ENCODE results near the gene SBF1.
"Not testable (repeated sequence)": the region's sequence is repeated elsewhere in the genome, so short reads cannot be mapped to it uniquely, and the experiment has no call there.

The SBF1 gene

DNA sequence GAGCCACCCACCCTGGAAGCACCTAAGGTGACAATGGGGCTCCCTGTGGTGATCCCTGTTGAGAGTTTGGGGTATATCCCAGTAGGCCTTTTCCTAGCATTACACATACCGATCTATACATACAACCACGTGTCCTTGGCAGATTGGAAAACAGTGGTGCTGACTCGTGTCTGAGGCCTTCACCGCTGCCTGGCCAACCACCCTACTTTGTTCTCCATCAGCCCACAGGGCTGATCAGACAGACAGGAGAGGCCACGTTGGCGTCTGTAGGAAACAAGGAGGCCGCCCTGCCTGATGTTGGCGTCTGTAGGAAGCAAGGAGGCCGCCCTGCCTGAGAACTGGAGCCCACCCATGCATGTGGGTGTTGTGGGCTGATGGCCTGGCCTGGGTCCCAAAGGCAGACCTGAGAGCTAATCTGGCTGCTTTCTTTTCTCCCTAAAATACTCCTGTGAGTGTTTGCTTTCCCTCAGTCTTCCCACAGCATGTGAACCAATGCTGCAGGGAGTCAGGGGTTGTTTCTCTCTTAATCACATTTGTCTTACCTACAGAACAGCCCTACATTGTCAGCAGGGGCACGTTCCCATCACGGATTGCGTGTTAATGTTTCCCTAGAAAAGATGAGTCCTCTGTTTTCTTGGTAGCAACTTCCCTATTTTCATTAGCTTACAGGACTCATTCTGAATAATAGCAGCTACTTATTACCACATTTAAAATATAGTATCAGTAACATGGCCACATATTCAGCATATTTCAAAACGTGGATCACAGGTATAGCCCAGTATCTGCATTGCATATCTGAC is 57.2 kb downstream of the SBF1 start:
- peaks cover 5% of the 10 kb centered on the region for H3K4me1 ChIP-seq (ENCODE audit: control insufficient read depth, insufficient read depth, low read length, poor library complexity, severe bottlenecking)
- 92 to 95% methylated on average over 12 of the region's 13 CpGs for WGBS, 2 experiments (ENCODE audit: insufficient coverage in 2 of 2)
- no peaks in the 10 kb centered on the region for H3K9me3 ChIP-seq (ENCODE audit: control insufficient read depth, low read length)
- H3K27ac ChIP-seq (ENCODE audit: low read depth, low read length, severe bottlenecking): no peak overlapping the region
- no peak overlapping the region for H3K4me3 ChIP-seq (ENCODE audit: extremely low read depth, insufficient read depth, low read length, poor library complexity, severe bottlenecking)
- H3K36me3 ChIP-seq (ENCODE audit: control insufficient read depth, insufficient read depth, low read length): peaks cover 87% of the 10 kb centered on the region

DNA sequence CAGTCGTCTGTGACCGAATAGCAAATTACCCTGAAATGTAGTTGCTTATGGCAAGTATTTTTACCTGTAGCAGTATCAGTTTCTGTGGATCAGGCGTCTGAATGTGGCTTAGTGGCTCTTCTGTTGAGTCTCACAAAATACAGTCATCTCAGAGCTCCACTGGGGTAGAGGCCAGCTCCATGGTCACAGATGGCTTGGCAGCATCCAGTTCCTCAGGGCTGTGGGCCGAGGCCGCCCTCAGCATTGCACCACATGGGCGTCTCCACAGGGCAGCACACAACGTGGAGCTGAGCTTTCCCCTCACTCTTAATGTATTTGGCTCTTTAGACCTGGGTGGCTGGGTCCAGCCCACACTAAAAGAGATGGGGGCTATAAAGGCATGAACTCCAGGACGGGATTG is 57.8 kb downstream of the SBF1 start:
- peaks cover 84% of the 10 kb centered on the region for H3K36me3 ChIP-seq (ENCODE audit: control insufficient read depth, insufficient read depth, low read length)

GRCh38 chr22:50415426-50415825 is 59.4 kb downstream of the SBF1 start:
- 93 to 99% methylated on average over 12 of the region's 12 CpGs for WGBS, 2 experiments (ENCODE audit: insufficient coverage in 2 of 2)
- H3K9me3 ChIP-seq (ENCODE audit: control insufficient read depth, low read length): no peaks in the 10 kb centered on the region
- no peak overlapping the region for H3K27ac ChIP-seq (ENCODE audit: low read depth, low read length, severe bottlenecking)

More for the DNA sequence above, 57.8 kb downstream of the SBF1 start:
- Histone ChIP-seq H3K4me1 (ENCODE audit: control insufficient read depth, insufficient read depth, low read length, poor library complexity, severe bottlenecking) (peaks cover 5% of the 10 kb centered on the region), H3K27ac (ENCODE audit: low read depth, low read length, severe bottlenecking) (no peak overlapping the region), H3K4me3 (ENCODE audit: extremely low read depth, insufficient read depth, low read length, poor library complexity, severe bottlenecking) (no peak overlapping the region), H3K9me3 (ENCODE audit: control insufficient read depth, low read length) (no peaks in the 10 kb centered on the region)
- WGBS, 2 experiments (ENCODE audit: insufficient coverage in 2 of 2): 98 to 100% methylated on average over 6 of the region's 8 CpGs

GRCh38 chr22:50414476-50415248 is 60.2 kb downstream of the SBF1 start:
- H3K36me3 ChIP-seq (ENCODE audit: control insufficient read depth, insufficient read depth, low read length): peaks cover 77% of the 10 kb centered on the region
- no peak overlapping the region for H3K4me3 ChIP-seq (ENCODE audit: extremely low read depth, insufficient read depth, low read length, poor library complexity, severe bottlenecking)
- no peak overlapping the region for H3K27ac ChIP-seq (ENCODE audit: low read depth, low read length, severe bottlenecking)
- H3K4me1 ChIP-seq (ENCODE audit: control insufficient read depth, insufficient read depth, low read length, poor library complexity, severe bottlenecking): peaks cover 5% of the 10 kb centered on the region
- no peaks in the 10 kb centered on the region for H3K9me3 ChIP-seq (ENCODE audit: control insufficient read depth, low read length)
- 97 to 98% methylated on average over 24 to 26 of the region's 31 CpGs for WGBS, 2 experiments (ENCODE audit: insufficient coverage in 2 of 2)

More at GRCh38 chr22:50415426-50415825, 59.4 kb downstream of the SBF1 start:
- Histone ChIP-seq H3K36me3 (ENCODE audit: control insufficient read depth, insufficient read depth, low read length) (peaks cover 79% of the 10 kb centered on the region), H3K4me1 (ENCODE audit: control insufficient read depth, insufficient read depth, low read length, poor library complexity, severe bottlenecking) (peaks cover 5% of the 10 kb centered on the region), H3K4me3 (ENCODE audit: extremely low read depth, insufficient read depth, low read length, poor library complexity, severe bottlenecking) (no peak overlapping the region)

DNA sequence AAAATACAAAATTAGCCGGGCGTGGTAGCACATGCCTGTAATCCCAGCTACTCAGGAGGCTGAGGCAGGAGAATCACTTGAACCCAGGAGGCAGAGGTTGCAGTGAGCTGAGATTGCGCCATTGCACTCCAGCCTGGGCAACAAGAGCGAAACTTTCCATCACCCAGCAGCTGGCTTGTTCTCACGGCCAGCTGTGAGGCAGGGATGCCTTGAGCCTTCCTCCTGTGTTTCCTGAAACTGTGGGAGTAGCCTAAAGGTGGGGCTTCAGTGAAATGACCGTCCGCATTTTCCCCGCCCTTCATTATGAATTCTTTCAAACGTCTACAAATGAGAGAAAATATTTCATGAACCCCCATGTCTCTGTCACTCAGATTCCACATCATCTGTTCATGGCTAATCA is 65.9 kb downstream of the SBF1 start:
- H3K4me1 ChIP-seq (ENCODE audit: control insufficient read depth, insufficient read depth, low read length, poor library complexity, severe bottlenecking); H3K4me3 ChIP-seq (ENCODE audit: extremely low read depth, insufficient read depth, low read length, poor library complexity, severe bottlenecking); H3K9me3 ChIP-seq (ENCODE audit: control insufficient read depth, low read length); H3K27ac ChIP-seq (ENCODE audit: low read depth, low read length, severe bottlenecking): not testable (repeated sequence)
- WGBS, 2 experiments (ENCODE audit: insufficient coverage in 2 of 2): 95 to 100% methylated on average over 5 to 6 of the region's 9 CpGs
- H3K36me3 ChIP-seq (ENCODE audit: control insufficient read depth, insufficient read depth, low read length): peaks cover 54% of the 10 kb centered on the region

- 96 to 100% methylated on average over 10 to 11 of the region's 13 CpGs for WGBS, 2 experiments (ENCODE audit: insufficient coverage in 2 of 2)
- H3K9me3 ChIP-seq (ENCODE audit: control insufficient read depth, low read length): no peaks in the 10 kb centered on the region
- no peaks in the 10 kb centered on the region for H3K4me1 ChIP-seq (ENCODE audit: control insufficient read depth, insufficient read depth, low read length, poor library complexity, severe bottlenecking)
- H3K27ac ChIP-seq (ENCODE audit: low read depth, low read length, severe bottlenecking): no peak overlapping the region
- peaks cover 54% of the 10 kb centered on the region for H3K36me3 ChIP-seq (ENCODE audit: control insufficient read depth, insufficient read depth, low read length)
- no peak overlapping the region for H3K4me3 ChIP-seq (ENCODE audit: extremely low read depth, insufficient read depth, low read length, poor library complexity, severe bottlenecking)
Measured at GRCh38 chr22:50408311-50408710, 66.5 kb downstream of the SBF1 start.

- 96 to 97% methylated on average over 25 of the region's 25 CpGs for WGBS, 2 experiments (ENCODE audit: insufficient coverage in 2 of 2)
- Histone ChIP-seq H3K9me3 (ENCODE audit: control insufficient read depth, low read length) (no peaks in the 10 kb centered on the region), H3K27ac (ENCODE audit: low read depth, low read length, severe bottlenecking) (no peak overlapping the region), H3K4me3 (ENCODE audit: extremely low read depth, insufficient read depth, low read length, poor library complexity, severe bottlenecking) (no peak overlapping the region), H3K4me1 (ENCODE audit: control insufficient read depth, insufficient read depth, low read length, poor library complexity, severe bottlenecking) (no peaks in the 10 kb centered on the region), H3K36me3 (ENCODE audit: control insufficient read depth, insufficient read depth, low read length) (peaks cover 63% of the 10 kb centered on the region)
Measured at GRCh38 chr22:50406416-50407170, 68.2 kb downstream of the SBF1 start.

DNA sequence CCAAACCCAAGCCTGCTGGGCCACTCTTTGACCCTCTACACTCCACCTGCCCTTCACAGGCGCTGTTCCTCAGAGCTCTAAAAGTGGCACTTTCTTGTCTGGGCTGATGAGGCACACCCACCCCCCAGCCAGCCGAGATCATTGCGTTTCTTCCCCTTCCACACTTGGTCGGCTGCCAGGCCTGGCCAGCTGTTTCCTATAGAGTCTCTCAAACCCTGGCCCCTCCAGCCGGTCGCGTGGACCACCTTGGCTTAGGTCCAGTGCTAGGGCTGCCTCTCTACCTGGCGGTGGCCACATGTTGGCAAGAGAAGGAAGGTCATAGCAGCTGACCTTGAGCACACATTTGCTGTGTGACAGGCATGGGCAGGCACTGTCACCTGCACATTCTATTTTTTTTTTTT is 71.1 kb downstream of the SBF1 start:
- no peak overlapping the region for H3K4me3 ChIP-seq (ENCODE audit: extremely low read depth, insufficient read depth, low read length, poor library complexity, severe bottlenecking)
- peaks cover 61% of the 10 kb centered on the region for H3K36me3 ChIP-seq (ENCODE audit: control insufficient read depth, insufficient read depth, low read length)
- H3K4me1 ChIP-seq (ENCODE audit: control insufficient read depth, insufficient read depth, low read length, poor library complexity, severe bottlenecking): peaks cover 7% of the 10 kb centered on the region
- WGBS, 2 experiments (ENCODE audit: insufficient coverage in 2 of 2): 98 to 99% methylated on average over 7 to 8 of the region's 8 CpGs
- H3K9me3 ChIP-seq (ENCODE audit: control insufficient read depth, low read length): no peaks in the 10 kb centered on the region
- no peak overlapping the region for H3K27ac ChIP-seq (ENCODE audit: low read depth, low read length, severe bottlenecking)

- Histone ChIP-seq H3K4me1 (ENCODE audit: control insufficient read depth, insufficient read depth, low read length, poor library complexity, severe bottlenecking) (peaks cover 12% of the 10 kb centered on the region), H3K9me3 (ENCODE audit: control insufficient read depth, low read length) (no peaks in the 10 kb centered on the region), H3K4me3 (ENCODE audit: extremely low read depth, insufficient read depth, low read length, poor library complexity, severe bottlenecking) (no peak overlapping the region), H3K36me3 (ENCODE audit: control insufficient read depth, insufficient read depth, low read length) (peaks cover 55% of the 10 kb centered on the region), H3K27ac (ENCODE audit: low read depth, low read length, severe bottlenecking) (no peak overlapping the region)
- WGBS, 2 experiments (ENCODE audit: insufficient coverage in 2 of 2): 85 to 90% methylated on average over 2 of the region's 4 CpGs
Measured at GRCh38 chr22:50401907-50402306, 72.9 kb downstream of the SBF1 start.

- Histone ChIP-seq H3K9me3 (ENCODE audit: control insufficient read depth, low read length) (no peaks in the 10 kb centered on the region), H3K4me1 (ENCODE audit: control insufficient read depth, insufficient read depth, low read length, poor library complexity, severe bottlenecking) (peaks cover 16% of the 10 kb centered on the region), H3K27ac (ENCODE audit: low read depth, low read length, severe bottlenecking) (no peak overlapping the region), H3K36me3 (ENCODE audit: control insufficient read depth, insufficient read depth, low read length) (peaks cover 49% of the 10 kb centered on the region), H3K4me3 (ENCODE audit: extremely low read depth, insufficient read depth, low read length, poor library complexity, severe bottlenecking) (no peak overlapping the region)
- WGBS, 2 experiments (ENCODE audit: insufficient coverage in 2 of 2): 98% methylated on average over 5 of the region's 5 CpGs
Measured at GRCh38 chr22:50400931-50401330, 73.9 kb downstream of the SBF1 start.

Data from mesodermal cell (in vitro differentiated cells).